Heart right ventricle (tissue), 16 donors: ENCODE results near the gene NDUFS6. TPM values are rescaled to one million over a fixed set of nuclear protein-coding genes. Genes with fewer than 3 reads are reported as not detected.

ENCODE experiments used
- ATAC-seq, 8 donors: fragments of 200-7000 bp; cut with Tn5 transposase; one replicate each; pipeline ENCODE4 v1.9.1; 2020; ENCODE audit warnings: mild to moderate bottlenecking in 8 of 8, moderate library complexity in 8 of 8, moderate number of reproducible peaks in 1 of 8
- DNase-seq, 2 donors: peaks; one replicate each; pipeline ENCODE4 v3.0.0-alpha.2; 2020
- H3K27ac ChIP-seq, 10 donors: fragments of 200-600 bp; sonication (generic) in 2 of 10; one replicate each; pipeline versions ENCODE4 v1.5.0 to v1.8.0; 2020 to 2022; ENCODE audit warnings: mild to moderate bottlenecking in 3 of 10
- H3K27me3 ChIP-seq, 7 donors: fragments of 200-600 bp; one replicate each; pipeline ENCODE4 v1.8.0; 2021 to 2022; ENCODE audit warnings: mild to moderate bottlenecking in 2 of 7
- H3K36me3 ChIP-seq, 9 donors: fragments of 200-600 bp; sonication (generic) in 1 of 9; one replicate each; pipeline versions ENCODE4 v1.5.0 to v1.8.0; 2020 to 2022; ENCODE audit warnings: mild to moderate bottlenecking in 2 of 9
- H3K4me1 ChIP-seq, 9 donors: fragments of 200-600 bp; sonication (generic) in 1 of 9; one replicate each; pipeline versions ENCODE4 v1.5.0 to v1.8.0; 2020 to 2022; ENCODE audit warnings: mild to moderate bottlenecking in 4 of 9
- H3K4me3 ChIP-seq, 10 donors: fragments of 200-600 bp; sonication (generic) in 2 of 10; one replicate each; pipeline versions ENCODE4 v1.5.0 to v1.8.0; 2020 to 2022; ENCODE audit warnings: mild to moderate bottlenecking in 7 of 10, moderate library complexity in 2 of 10
- H3K9me3 ChIP-seq, 11 donors: fragments of 200-600 bp in 10 of 11; sonication (generic) in 2 of 11; one replicate each; pipeline versions ENCODE4 v1.5.0 to v1.8.0; 2013 to 2022; ENCODE audit warnings: mild to moderate bottlenecking in 2 of 11, control low read depth in 1 of 11, moderate library complexity in 1 of 11
- CTCF ChIP-seq, 9 donors: fragments of 200-600 bp; sonication (generic) in 2 of 9; IDR thresholded peaks; one replicate each; pipeline versions ENCODE4 v1.5.0 to v1.8.0; 2021 to 2022; ENCODE audit warnings: antibody characterized with exemption in 9 of 9, mild to moderate bottlenecking in 5 of 9, moderate library complexity in 1 of 9
- WGBS, 2 donors: extraction: QIAGEN DNeasy Blood & Tissue Kit; methylation state at CpG; one replicate each; pipeline ENCODE4 v1.1.7; 2013; ENCODE audit warnings: inconsistent platforms in 1 of 2; 5-methylcytosine and 5-hydroxymethylcytosine counted together
- intact Hi-C, 10 donors: fragments of 100-400 bp; cut with DNase I; formaldehyde crosslinking; loops; one replicate each; pipeline versions ENCODE4 v1.11.1 to v1.14.2; 2022
- polyA plus RNA-seq, 2 donors: library from polyadenylated mRNA; stranded (reverse); fragments of 200-250 nt; gene quantifications; one replicate each; pipeline ENCODE4 v1.2.3, GENCODE V29; 2013
- total RNA-seq, 10 donors: library from RNA; stranded (reverse); fragmentation: NEBNext Ultra II Directional in 3 of 10; extraction: Animal tissue kit (Norgen Biotek cat#: 25700) in 3 of 10; gene quantifications; one replicate each; pipeline versions ENCODE4 v1.2.1 to v1.2.4, GENCODE V29; 2021 to 2023
- donor health status: Arrhythmogenic right ventricular cardiomyopathy.
- donor health status: ischemic (EF 13 %, LVEDD 7.1; RV severe dilation, severe dysfunction).
- donor health status: healthy with polysubstance abuse.
- donor health status: DM: no; HTN: yes; CAD: no.
- donor health status: DM: no; HTN: no; CAD: no.
- donor health status: ischemic (EF 25% LVEDD 6.9; RV normal size, moderate dysfunction).
- donor health status: ischemic (EF 25% LVEDD 5.7; RV mildly dilated, moderate dysfunction).
- donor health status: healthy.
- donor health status: DM: yes; HTN: yes; CAD: no.
- donor health status: Ischemic cardiomyopathy.
- donor health status: ischemic (EF 35%, LVEDD 5.7; RV mildly dilated, moderate dysfunction).
- donor health status: nonischemic (EF 11% LVEDD 7.7; RV severe dilation, severe dysfunction).
- donor health status: DM: yes; HTN: yes; CAD: no.
- donor health status: PGD.
- donor health status: ischemic (EF 29% LVEDD 5.4; RV normal size, mild dysfunction).
- donor health status: nonischemic (EF 23%, LVEDD 6.1; RV moderate dilation, normal function).

NDUFS6 gene
- total and polyA plus RNA-seq, 12 donors: 60.2 to 198 (median 87.9) TPM

- WGBS, 2 donors: 87 to 95% methylated on average over 32 of the region's 32 CpGs
- H3K4me1 ChIP-seq: peaks cover 0 to 13% (median 3%) of the 10 kb centered on the region in 9 donors
- no peak overlapping the region for H3K4me3 ChIP-seq
- DNase-seq: no peak
- intact Hi-C loops: no loop called here
- no peaks in the 10 kb centered on the region for H3K36me3 ChIP-seq
- H3K27me3 ChIP-seq: peaks cover 0 to 50% (median 32%) of the 10 kb centered on the region in 7 donors
- ATAC-seq: no peak
- TF ChIP-seq CTCF (IDR thresholded peaks at IDR 0.05): no peak
- no peaks in the 10 kb centered on the region for H3K9me3 ChIP-seq
- no peak overlapping the region for H3K27ac ChIP-seq
Measured at GRCh38 chr5:1857256-1857600, 56.0 kb downstream of the NDUFS6 start.

GRCh38 chr5:1858436-1858835 lies 57.2 kb downstream of the NDUFS6 start:
- Histone ChIP-seq H3K36me3 (no peaks in the 10 kb centered on the region), H3K9me3 (no peaks in the 10 kb centered on the region), H3K27me3 (peaks cover 0 to 40% (median 23%) of the 10 kb centered on the region in 7 donors), H3K4me3 (no peak overlapping the region), H3K4me1 (peaks cover 0 to 13% (median 3%) of the 10 kb centered on the region in 9 donors), H3K27ac (no peak overlapping the region)
- intact Hi-C loops: no loop called here
- DNase-seq (no peak), ATAC-seq (no peak)
- no peak for TF ChIP-seq CTCF (IDR thresholded peaks at IDR 0.05)
- 94 to 96% methylated on average over 16 of the region's 16 CpGs for WGBS, 2 donors

GRCh38 chr5:1859099-1859498 lies 57.9 kb downstream of the NDUFS6 start:
- Histone ChIP-seq H3K27ac (no peak overlapping the region), H3K36me3 (no peaks in the 10 kb centered on the region), H3K9me3 (no peaks in the 10 kb centered on the region), H3K4me1 (peaks cover 0 to 13% (median 3%) of the 10 kb centered on the region in 9 donors), H3K4me3 (no peak overlapping the region), H3K27me3 (peaks cover 0 to 36% (median 17%) of the 10 kb centered on the region in 7 donors)
- TF ChIP-seq CTCF (IDR thresholded peaks at IDR 0.05): no peak
- DNase-seq: no peak
- 84 to 89% methylated on average over 10 of the region's 10 CpGs for WGBS, 2 donors
- intact Hi-C loops: no loop called here
- ATAC-seq: no peak

GRCh38 chr5:1860021-1860610 lies 58.9 kb downstream of the NDUFS6 start:
- no peak overlapping the region for H3K27ac ChIP-seq
- no peaks in the 10 kb centered on the region for H3K36me3 ChIP-seq
- no peak for TF ChIP-seq CTCF (IDR thresholded peaks at IDR 0.05)
- DNase-seq: no peak
- intact Hi-C loops: loop anchor here in 1 of 10 donors (2.0 kb wide), 1 partner anchor 23 kb away; the partner anchor contains the start of gene IRX4
- no peaks in the 10 kb centered on the region for H3K9me3 ChIP-seq
- peaks cover 0 to 13% (median 3%) of the 10 kb centered on the region in 9 donors for H3K4me1 ChIP-seq
- H3K4me3 ChIP-seq: no peak overlapping the region
- H3K27me3 ChIP-seq: peaks cover 0 to 33% (median 21%) of the 10 kb centered on the region in 7 donors
- ATAC-seq: no peak
- WGBS, 2 donors: 84 to 89% methylated on average over 22 of the region's 22 CpGs
